A549 (cell line): ENCODE measurements around the gene ARMC9. TPM values are rescaled to one million over a fixed set of nuclear protein-coding genes. Genes with fewer than 3 reads are reported as not detected.

ENCODE experiments used
- ATAC-seq, 2 experiments: fragments of 200-7000 bp in 1 of 2; fragments of >200 bp in 1 of 2; cut with Nextera tagmentation in 1 of 2; cut with Tn5 transposase in 1 of 2; 3 replicates each; pipeline versions ENCODE4 v1.8.0 to v1.9.1; 2018 to 2020; ENCODE audit warnings: mild to moderate bottlenecking in 1 of 2, moderate library complexity in 1 of 2
- CTCF ChIA-PET: fragments of 300-600 bp; sonication (Branson Sonifier 250); formaldehyde crosslinking; extraction: SDS; loops from one replicate; lab custom pipeline; 2021; ENCODE audit warnings: antibody characterized with exemption, inconsistent platforms; lab: Yijun Ruan, JAX
- POLR2A ChIA-PET: fragments of 350-600 bp; formaldehyde crosslinking; extraction: SDS; loops from one replicate; lab custom pipeline; 2021; ENCODE audit warnings: antibody characterized with exemption, inconsistent platforms; lab: Yijun Ruan, JAX
- DNase-seq, 2 experiments: peaks; one replicate each; pipeline versions ENCODE4 v3.0.0 to v3.0.0-alpha.2; 2011 to 2016; ENCODE audit warnings: low read depth in 1 of 2, low spot score in 1 of 2
- FAIRE-seq: peaks from 2 replicates; lab custom pipeline; 2011; peaks lifted over from hg19 to GRCh38; lab: Jason Lieb, UNC
- H3K27ac ChIP-seq, 2 experiments: fragments of >200 bp; sonication (Bioruptor Twin); formaldehyde crosslinking; 3 replicates each; pipeline ENCODE4 v1.5.1; 2016 to 2017
- H3K4me1 ChIP-seq: fragments of >200 bp; sonication (Bioruptor Twin); formaldehyde crosslinking; 3 replicates; pipeline ENCODE4 v1.6.1; 2016
- H3K4me2 ChIP-seq: fragments of >200 bp; sonication (Bioruptor Twin); formaldehyde crosslinking; 3 replicates; pipeline ENCODE4 v1.6.1; 2016
- H3K4me3 ChIP-seq: fragments of >200 bp; sonication (Bioruptor Twin); formaldehyde crosslinking; 3 replicates; pipeline ENCODE4 v1.5.1; 2016
- H3K9me3 ChIP-seq: fragments of >200 bp; sonication (Bioruptor Twin); formaldehyde crosslinking; 3 replicates; pipeline ENCODE4 v1.6.1; 2016
- ATOH8 ChIP-seq: fragments of 250-450 bp; sonication (Bioruptor Pico); IDR thresholded peaks from 2 replicates; pipeline ENCODE4 v1.5.0; 2020; ENCODE audit warnings: low read depth, mild to moderate bottlenecking, moderate library complexity
- CBX2 ChIP-seq: fragments of 200-600 bp; sonication (generic); IDR thresholded peaks from 2 replicates; pipeline ENCODE4 v1.6.1; 2016; ENCODE audit warnings: low read depth, mild to moderate bottlenecking, borderline replicate concordance
- CBX8 ChIP-seq: fragments of 200-600 bp; sonication (generic); IDR thresholded peaks from 2 replicates; pipeline ENCODE4 v1.6.1; 2016
- ELK1 ChIP-seq: fragments of 150-350 bp; IDR thresholded peaks from 2 replicates; pipeline ENCODE4 v1.6.1; 2014; ENCODE audit warnings: low read depth, mild to moderate bottlenecking, low read length
- ESRRA ChIP-seq: fragments of 150-350 bp; IDR thresholded peaks from 2 replicates; pipeline ENCODE4 v1.6.1; 2014; ENCODE audit warnings: mild to moderate bottlenecking, low read length, borderline replicate concordance
- FOSL2 ChIP-seq, 2 experiments: fragments of 450-650 bp in 1 of 2; fragments of >200 bp in 1 of 2; sonication (Bioruptor Twin) in 1 of 2; formaldehyde crosslinking; IDR thresholded peaks; 2 replicates each; pipeline versions ENCODE4 v1.5.0 to v1.6.1; 2016 to 2020; ENCODE audit warnings: mild to moderate bottlenecking in 1 of 2, moderate library complexity in 1 of 2
- HEYL ChIP-seq: fragments of 250-450 bp; sonication (Bioruptor Pico); IDR thresholded peaks from 2 replicates; pipeline ENCODE4 v1.8.0; 2021; ENCODE audit warnings: mild to moderate bottlenecking, moderate library complexity
- HMGXB4 ChIP-seq: fragments of 250-450 bp; sonication (Bioruptor Pico); IDR thresholded peaks from 2 replicates; pipeline ENCODE4 v1.5.0; 2021; ENCODE audit warnings: mild to moderate bottlenecking, moderate library complexity, borderline replicate concordance
- HOXB13 ChIP-seq: fragments of 250-450 bp; sonication (Bioruptor Pico); IDR thresholded peaks from 2 replicates; pipeline ENCODE4 v1.5.0; 2020; ENCODE audit warnings: low read depth, mild to moderate bottlenecking, moderate library complexity
- HOXB5 ChIP-seq: fragments of 250-450 bp; sonication (Bioruptor Pico); IDR thresholded peaks from 2 replicates; pipeline ENCODE4 v1.5.0; 2020; ENCODE audit warnings: mild to moderate bottlenecking, moderate library complexity
- KDM1A ChIP-seq: fragments of 200-600 bp; sonication (generic); IDR thresholded peaks from 2 replicates; pipeline ENCODE4 v1.6.1; 2016; ENCODE audit warnings: low read depth, mild to moderate bottlenecking
- MAFK ChIP-seq: fragments of 450-650 bp; IDR thresholded peaks from 2 replicates; pipeline ENCODE4 v1.6.1; 2014; ENCODE audit not compliant: partially characterized antibody
- NPAS2 ChIP-seq: fragments of 250-450 bp; sonication (Bioruptor Pico); IDR thresholded peaks from 2 replicates; pipeline ENCODE4 v1.8.0; 2022; ENCODE audit warnings: mild to moderate bottlenecking, moderate library complexity, borderline replicate concordance
- PBX3 ChIP-seq: IDR thresholded peaks from 2 replicates; pipeline ENCODE4 v1.6.1; 2012
- RAD21 ChIP-seq, 2 experiments: fragments of >200 bp in 1 of 2; sonication (Bioruptor Twin) in 1 of 2; formaldehyde crosslinking in 1 of 2; IDR thresholded peaks in 1 of 2; conservative IDR thresholded peaks in 1 of 2; 2 replicates in 1 of 2; 3 replicates in 1 of 2; pipeline ENCODE4 v1.6.1; 2012 to 2018; ENCODE audit warnings: inconsistent platforms in 1 of 2
- RFX5 ChIP-seq: fragments of 450-650 bp; IDR thresholded peaks from 2 replicates; pipeline ENCODE4 v1.7.1; 2014; ENCODE audit warnings: antibody characterized with exemption, mild to moderate bottlenecking, moderate library complexity
- RNF2 ChIP-seq: fragments of 200-600 bp; sonication (generic); IDR thresholded peaks from 2 replicates; pipeline ENCODE4 v1.6.1; 2016; ENCODE audit warnings: low read depth, mild to moderate bottlenecking, antibody characterized with exemption, moderate library complexity, borderline replicate concordance
- SMC3 ChIP-seq: fragments of >200 bp; sonication (Bioruptor Twin); formaldehyde crosslinking; IDR thresholded peaks from 3 replicates; pipeline ENCODE4 v1.6.1; 2018; ENCODE audit warnings: inconsistent platforms
- ZC3H11A ChIP-seq: fragments of 450-650 bp; IDR thresholded peaks from 2 replicates; pipeline ENCODE4 v1.6.1; 2014; ENCODE audit warnings: antibody characterized with exemption, mild to moderate bottlenecking
- ZNF302 ChIP-seq: fragments of 250-450 bp; sonication (Bioruptor Pico); IDR thresholded peaks from 2 replicates; pipeline ENCODE4 v1.9.0; 2021; ENCODE audit warnings: inconsistent platforms, mild to moderate bottlenecking, moderate library complexity
- ZSCAN20 ChIP-seq: fragments of 250-450 bp; sonication (Bioruptor Pico); IDR thresholded peaks from 2 replicates; pipeline ENCODE4 v1.8.0; 2022; ENCODE audit warnings: mild to moderate bottlenecking, moderate library complexity
- WGBS: methylation state at CpG from one replicate; pipeline ENCODE4 v1.1.6; 2017; ENCODE audit errors: missing lambda C conversion rate; 5-methylcytosine and 5-hydroxymethylcytosine counted together
- polyA plus RNA-seq, 4 experiments: library from polyadenylated mRNA; depleted of rRNA in 3 of 4; stranded (reverse); fragments of >200 nt; fragmentation: RNase III in 1 of 4; extraction: RNeasy Plus Mini Kit Qiagen cat#74134 plus additional on column Dnase treatment in 1 of 4; gene quantifications; 2 replicates in 3 of 4; 3 replicates in 1 of 4; pipeline ENCODE4 v1.2.3, GENCODE V29; 2011 to 2017

The ARMC9 gene
- polyA plus RNA-seq, 2 of the 4 experiments (the other 2 are of a cell fraction), result 12.0 to 14.1 TPM

GRCh38 chr2:231364961-231365810, 166.8 kb downstream of the ARMC9 start (continued):
- TF ChIP-seq ESRRA, result no peak
- TF ChIP-seq NPAS2 (CRISPR knock-in tag), result peak; percentile 82
- no peak for TF ChIP-seq SMC3
- peak; percentile 96 for TF ChIP-seq ATOH8 (CRISPR knock-in tag)
- TF ChIP-seq ZNF302, result peak; percentile 87
- peak; percentile 59; the same call in 1 of the 2 replicates for TF ChIP-seq FOSL2 (IDR thresholded peaks at IDR 0.05)
- peak; percentile 84 for TF ChIP-seq FOSL2 (CRISPR knock-in tag; IDR thresholded peaks at IDR 0.05)
- no peak for TF ChIP-seq PBX3
- TF ChIP-seq CBX8, result no peak
- no peak for TF ChIP-seq RAD21 (conservative IDR thresholded peaks at IDR 0.05 in 1 of 2, IDR thresholded peaks at IDR 0.05 in 1 of 2)

GRCh38 chr2:231367178-231367577, 168.7 kb downstream of the ARMC9 start:
- Histone ChIP-seq H3K27ac (0 out of 6 replicates have a peak overlapping the region, but pooled peaks of 1 of the 2 experiments have one; percentile 3), H3K4me1 (peaks cover 23% of the 10 kb centered on the region), H3K4me3 (no peak overlapping the region), H3K4me2 (no peak overlapping the region), H3K9me3 (no peaks in the 10 kb centered on the region)
- CTCF ChIA-PET, result no interaction called here
- WGBS, result 89% methylated on average over 8 of the region's 8 CpGs
- DNase-seq (no peak), FAIRE-seq (no peak), ATAC-seq (no peak)
- POLR2A ChIA-PET, result no interaction called here
- TF ChIP-seq ESRRA (no peak), MAFK (no peak), ZC3H11A (no peak), HOXB13 (CRISPR knock-in tag) (no peak), HOXB5 (no peak), RNF2 (no peak), HEYL (CRISPR knock-in tag) (no peak), HMGXB4 (no peak), CBX2 (no peak), ZSCAN20 (CRISPR knock-in tag) (no peak), KDM1A (no peak), ELK1 (no peak), RFX5 (no peak)
